GM21367 (cell line): ENCODE measurements around the gene HS3ST5.
A peak's percentile ranks its signal among the peaks of the same experiment; 100 is the strongest.
"Not testable (repeated sequence)": the region's sequence is repeated elsewhere in the genome, so short reads cannot be mapped to it uniquely, and the experiment has no call there.

Experiments used
- ATAC-seq: cut with Tn5 transposase; IDR thresholded peaks from one replicate; pipeline ENCODE4 v1.9.1; 2021; ENCODE audit not compliant: unreplicated experiment

HS3ST5 gene

DNA sequence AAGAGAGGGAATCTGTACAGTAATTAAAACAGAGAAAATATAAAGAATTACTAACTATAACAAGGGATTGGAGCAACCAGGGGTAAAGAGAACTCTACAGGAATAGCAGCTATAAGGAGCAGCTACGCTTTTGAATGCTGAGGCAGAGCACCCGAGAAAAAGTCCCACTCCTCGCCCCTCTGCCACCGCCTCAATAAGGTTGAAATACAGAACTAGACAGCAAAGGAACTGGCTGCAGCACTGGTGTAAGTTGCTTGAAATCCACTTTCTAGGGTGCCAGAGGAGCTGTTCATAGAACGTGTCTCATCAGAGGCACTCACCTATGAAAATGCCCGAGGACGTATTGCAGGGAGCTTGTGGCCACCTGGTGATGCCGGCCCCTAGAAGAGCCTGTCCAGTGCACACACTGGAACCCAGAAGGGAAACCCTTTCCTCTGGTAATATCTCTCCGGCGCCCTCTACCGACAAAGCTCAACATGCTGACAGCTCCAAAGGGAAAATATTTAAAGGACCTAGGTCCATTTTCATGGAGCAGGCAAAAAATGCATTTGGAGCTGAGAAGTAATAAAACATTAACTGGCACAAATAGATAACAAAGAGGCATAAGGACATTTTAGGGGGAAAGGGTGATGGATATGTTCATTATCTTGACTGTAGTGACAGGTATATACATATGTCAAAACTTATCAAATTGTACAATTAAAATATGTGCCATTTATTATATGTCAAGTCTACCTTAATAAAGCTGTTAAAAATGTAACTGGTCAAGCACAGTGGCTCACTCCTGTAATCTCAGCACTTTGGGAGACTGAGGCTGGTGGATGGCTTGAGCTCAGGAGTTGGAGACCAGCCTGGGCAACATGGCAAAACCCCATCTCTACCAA, 234.5 kb downstream of the HS3ST5 start:
- peak; percentile 66 for ATAC-seq

- no peak for ATAC-seq
Measured at GRCh38 chr6:114106020-114106419, 236.8 kb downstream of the HS3ST5 start.

DNA sequence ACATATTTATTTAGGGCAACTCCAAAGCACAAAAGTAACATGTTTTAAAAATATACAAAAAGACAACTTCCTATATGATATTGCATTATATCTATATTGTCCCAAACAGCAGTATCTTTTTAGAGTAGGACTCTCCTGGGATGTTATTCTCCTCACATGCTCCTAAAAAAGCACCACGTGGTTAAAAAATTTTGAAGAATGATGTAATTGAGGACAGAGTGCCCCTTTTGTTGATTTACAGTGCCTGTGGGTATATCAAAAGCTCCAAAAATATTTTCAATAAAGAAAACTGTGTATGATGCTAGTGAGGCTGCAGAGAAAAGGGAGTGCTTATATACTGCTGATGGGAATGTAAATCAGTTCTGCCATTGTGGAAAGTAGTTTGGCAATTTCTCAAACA, 241.6 kb downstream of the HS3ST5 start:
- no peak for ATAC-seq

- no peak for ATAC-seq
Measured at GRCh38 chr6:114100215-114100994, 242.4 kb downstream of the HS3ST5 start.

GRCh38 chr6:114096561-114097172, 246.2 kb downstream of the HS3ST5 start:
- no peak for ATAC-seq

DNA sequence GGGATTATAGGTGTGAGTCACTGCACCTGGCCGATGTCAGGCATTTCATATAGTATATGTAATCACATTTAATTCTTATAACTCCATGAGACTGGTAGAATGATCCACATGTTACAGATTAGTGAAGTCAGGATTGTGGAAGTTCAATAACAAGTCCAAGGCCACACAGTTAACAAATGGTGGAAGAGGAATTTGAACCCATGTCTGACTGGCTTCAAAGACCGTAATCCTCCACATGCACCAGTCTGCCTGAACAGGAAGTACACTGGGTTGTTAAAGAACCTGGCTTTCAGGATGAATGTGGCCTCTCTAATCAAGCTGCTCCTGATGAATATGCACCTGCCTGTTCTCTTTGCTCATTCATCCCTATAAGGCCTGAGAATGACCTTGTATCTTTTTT, 249.9 kb downstream of the HS3ST5 start:
- no peak for ATAC-seq

DNA sequence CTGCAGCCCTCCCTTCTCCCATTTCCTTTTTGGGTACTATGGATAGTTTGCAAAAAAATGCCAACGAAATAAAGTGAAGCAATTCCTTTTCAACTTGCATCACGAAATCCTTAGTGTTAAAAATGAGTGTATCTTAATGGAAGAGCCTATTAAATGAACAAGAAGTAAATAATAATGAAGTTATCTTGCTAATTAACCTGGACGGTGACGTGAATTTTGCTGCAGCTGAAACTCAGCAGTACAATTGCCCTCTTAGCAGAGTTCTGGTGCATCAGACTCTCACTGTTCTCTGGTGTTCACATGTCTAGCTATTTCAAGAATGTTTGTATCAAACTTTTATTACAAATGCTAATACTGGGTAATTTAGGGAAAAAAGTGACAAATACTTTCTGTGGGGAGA, 252.2 kb downstream of the HS3ST5 start:
- ATAC-seq: no peak

DNA sequence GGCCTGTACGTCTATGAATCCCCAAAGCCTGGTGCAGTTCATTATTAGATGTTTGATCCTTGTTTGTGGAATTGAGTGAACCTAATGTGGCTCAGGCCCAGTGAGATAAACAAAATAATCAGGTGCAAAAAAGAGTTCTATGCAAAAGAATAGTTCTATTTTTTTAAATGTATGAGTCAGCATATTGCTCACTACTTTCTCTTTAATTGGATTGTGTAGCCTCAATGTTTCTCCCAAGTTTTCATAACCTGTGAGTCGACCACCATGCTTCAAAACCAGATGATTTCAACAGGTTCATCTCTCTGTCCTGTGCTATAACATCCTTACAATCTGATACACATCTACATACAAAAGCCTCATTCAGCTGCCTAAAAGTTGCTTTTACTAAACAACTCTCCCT, 255.3 kb downstream of the HS3ST5 start:
- no peak for ATAC-seq

DNA sequence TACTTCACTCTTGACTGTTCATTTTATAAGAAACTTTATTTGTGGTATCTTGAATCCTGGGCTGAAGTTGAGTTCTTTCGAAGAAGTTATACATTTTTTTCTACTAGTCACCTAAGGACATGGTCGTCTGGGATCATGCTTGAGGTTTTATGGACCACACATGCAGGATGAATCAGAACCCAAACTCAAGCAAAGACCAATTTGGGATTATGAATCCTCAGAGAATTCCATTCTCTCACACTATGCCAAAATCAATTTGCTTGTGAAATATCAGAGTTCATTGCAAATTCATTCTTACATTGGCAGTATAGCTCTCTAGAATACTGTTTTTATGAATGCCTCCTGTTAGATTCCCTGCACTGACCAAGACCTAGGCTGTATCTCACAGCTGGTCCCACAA, 257.6 kb downstream of the HS3ST5 start:
- no peak for ATAC-seq

GRCh38 chr6:114084327-114084890, 258.4 kb downstream of the HS3ST5 start:
- ATAC-seq: no peak

DNA sequence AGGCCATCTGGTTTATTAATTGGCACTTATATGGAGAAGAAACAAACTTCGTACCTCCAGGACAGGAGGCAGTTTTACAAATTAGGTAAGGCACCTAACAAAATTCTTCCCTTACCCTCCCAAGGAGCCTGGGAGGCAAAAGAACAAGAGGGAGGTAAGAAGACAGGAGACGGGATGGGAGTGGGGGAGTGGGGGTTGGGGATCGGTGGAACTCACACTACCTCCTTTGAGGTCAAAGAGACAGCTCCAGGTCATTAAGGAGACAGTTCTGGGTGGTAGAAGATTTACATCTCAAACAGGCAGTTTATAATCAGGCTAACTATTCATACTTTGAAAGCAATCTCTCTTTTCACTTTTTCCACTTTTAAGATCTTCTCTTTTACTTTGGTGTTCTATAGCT, 259.6 kb downstream of the HS3ST5 start:
- ATAC-seq: no peak

DNA sequence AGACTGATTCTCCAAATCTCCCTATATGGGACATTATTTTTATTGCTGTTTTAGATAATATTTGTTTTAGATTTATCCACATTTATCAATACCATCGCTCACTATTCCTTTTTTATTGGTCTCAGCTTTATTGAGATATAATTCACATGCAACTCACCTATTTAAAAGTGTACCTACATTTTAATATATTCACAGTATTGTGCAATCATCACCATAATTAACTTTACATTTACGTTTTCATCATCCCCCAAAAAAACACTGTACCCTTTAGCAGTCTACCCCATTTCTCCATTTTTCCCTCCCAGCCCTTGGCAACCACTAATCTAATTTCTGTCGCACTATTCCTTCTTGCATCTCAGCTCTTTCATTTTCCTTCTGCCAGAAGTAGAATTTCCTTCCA, 261.1 kb downstream of the HS3ST5 start:
- ATAC-seq: no peak

- ATAC-seq: no peak
Measured at GRCh38 chr6:114080891-114081510, 261.8 kb downstream of the HS3ST5 start.

DNA sequence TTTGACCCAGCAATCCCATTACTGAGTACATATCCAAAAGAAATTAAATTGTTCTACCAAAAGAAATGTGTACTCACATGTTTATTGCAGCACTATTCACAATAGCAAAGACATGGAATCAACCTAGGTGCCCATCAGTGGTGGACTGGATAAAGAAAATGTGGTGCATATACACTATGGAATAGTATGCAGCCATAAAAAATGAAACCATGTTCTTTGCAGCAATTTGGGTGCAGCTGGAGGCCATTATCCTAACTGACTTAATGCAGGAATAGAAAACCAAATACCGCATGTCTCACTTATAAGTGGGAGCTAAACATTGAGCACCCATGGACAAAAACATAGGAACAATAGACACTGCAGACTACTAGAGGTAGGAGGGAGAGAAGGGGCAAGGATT, 262.4 kb downstream of the HS3ST5 start:
- ATAC-seq: not testable (repeated sequence)

DNA sequence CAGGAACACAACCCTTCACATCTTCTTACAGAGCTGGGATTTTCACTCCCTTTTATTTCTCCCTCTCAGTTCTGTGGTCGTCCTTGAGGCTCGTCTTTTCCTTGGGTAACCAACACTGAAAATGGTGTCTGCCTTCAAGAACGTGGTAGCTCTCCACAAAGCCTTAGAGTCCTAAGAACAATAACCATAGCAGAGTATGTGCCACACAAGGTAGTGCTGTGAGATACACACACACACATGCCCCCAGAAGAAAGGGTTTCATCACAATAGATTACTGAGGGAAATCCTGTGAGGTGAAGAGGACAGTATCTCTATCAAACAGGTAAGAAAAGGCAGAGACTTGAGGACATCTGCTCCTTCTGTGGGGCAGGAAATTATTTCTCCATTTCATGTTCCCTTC, 267.0 kb downstream of the HS3ST5 start:
- ATAC-seq: no peak

GRCh38 chr6:114075300-114075699, 267.5 kb downstream of the HS3ST5 start:
- no peak for ATAC-seq

GRCh38 chr6:114068771-114069170, 274.1 kb downstream of the HS3ST5 start:
- ATAC-seq: no peak

DNA sequence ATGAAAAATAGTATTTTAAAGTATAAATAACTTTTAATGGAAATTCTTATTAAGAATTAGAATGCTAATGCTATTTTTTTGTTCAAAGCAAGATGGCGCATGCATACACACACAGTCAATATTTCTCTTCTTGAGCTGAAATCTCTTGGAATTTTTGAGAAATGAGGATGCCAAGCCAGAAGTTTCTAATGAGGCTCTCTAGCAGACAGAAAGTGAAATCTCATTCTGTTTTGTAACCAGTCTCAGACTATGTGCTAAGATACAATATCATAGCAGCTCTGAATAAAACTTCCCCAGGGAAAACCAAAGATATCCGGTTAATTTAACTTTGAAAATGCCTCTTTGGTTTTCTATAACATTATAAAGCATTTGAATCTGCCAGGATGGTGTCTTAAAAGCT, 274.7 kb downstream of the HS3ST5 start:
- no peak for ATAC-seq

- ATAC-seq: no peak
Measured at GRCh38 chr6:114064862-114065261, 278.0 kb downstream of the HS3ST5 start.

DNA sequence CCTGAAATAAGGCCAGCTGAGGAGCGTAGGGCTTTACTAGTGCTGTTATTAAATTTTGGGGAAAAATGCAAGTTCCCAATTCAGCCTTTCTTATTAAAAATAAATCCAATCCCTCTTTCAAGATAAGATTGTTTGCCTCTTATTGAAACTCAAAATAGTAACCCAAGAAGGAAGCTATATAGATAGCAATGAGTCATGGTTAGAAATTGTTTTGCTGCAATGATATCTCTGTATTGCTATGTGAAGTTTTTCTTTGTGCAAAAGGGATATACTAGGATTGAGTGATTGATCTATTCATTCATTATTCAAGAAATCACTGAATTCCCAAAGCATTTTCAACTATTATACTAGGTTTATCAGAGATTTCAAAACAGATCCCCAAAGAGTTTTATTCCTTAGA, 278.9 kb downstream of the HS3ST5 start:
- no peak for ATAC-seq

DNA sequence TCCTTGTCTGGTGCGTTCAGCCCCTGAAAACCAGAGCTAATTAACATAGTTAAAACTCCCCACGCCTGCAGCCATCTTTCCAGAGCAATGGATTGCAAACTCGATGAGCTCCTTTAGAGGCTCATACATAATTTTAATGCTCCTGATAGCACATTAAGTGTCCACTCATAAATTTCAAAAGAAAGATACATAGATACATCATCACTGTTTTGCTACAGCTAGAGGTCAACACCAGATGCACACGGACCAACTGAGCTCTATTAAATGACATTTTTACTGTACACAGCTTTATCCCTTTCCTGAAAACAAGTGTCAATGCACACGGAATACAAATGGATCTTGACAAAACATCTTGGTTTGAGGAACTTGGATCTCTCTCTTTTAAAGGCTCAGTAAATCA, 280.6 kb downstream of the HS3ST5 start:
- ATAC-seq: no peak
